ENCODE measurements around the gene PCDHGA1. TPM values are rescaled to one million over a fixed set of nuclear protein-coding genes. Genes with fewer than 3 reads are reported as not detected.

Gene PCDHGA1
- total RNA-seq, 1 experiment from 2014 or later = 2.2 TPM

DNA sequence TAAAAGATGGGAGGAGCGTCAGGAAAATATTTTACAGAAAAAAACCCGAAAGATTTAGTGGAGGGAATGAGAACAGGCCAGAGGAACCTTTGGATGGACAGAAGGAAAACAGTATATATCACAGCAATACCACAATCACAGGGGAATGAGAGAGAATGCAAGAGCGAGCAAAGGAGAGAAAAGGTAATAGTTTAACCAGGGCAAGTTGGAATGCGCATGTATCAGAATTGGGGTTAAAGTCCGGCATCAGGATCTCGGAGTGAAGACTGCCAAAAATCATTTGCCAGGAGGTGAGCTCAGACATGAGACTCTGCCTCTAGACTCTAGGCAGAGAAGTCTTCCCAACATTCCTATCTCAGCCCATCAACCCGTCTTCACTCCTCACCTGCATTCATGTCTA is 195.3 kb downstream of the PCDHGA1 start:
- Histone ChIP-seq H3K27ac (ENCODE audit: low read depth, low read length, poor library complexity, severe bottlenecking) (peak overlapping the region; percentile 93), H3K36me3 (ENCODE audit: insufficient read depth, low read length, poor library complexity, severe bottlenecking) (peaks cover 40% of the 10 kb centered on the region), H3K4me3 (ENCODE audit: low read depth, low read length, poor library complexity, severe bottlenecking) (no peak overlapping the region), H3K27me3 (replicated peaks; ENCODE audit: insufficient read depth, low read depth, low read length, poor library complexity) (no peaks in the 10 kb centered on the region), H3K9me3 (ENCODE audit: low read depth, low read length, poor library complexity, severe bottlenecking) (no peaks in the 10 kb centered on the region), H3K4me1 (ENCODE audit: insufficient read depth, low read length, poor library complexity, severe bottlenecking) (peaks cover 72% of the 10 kb centered on the region)
- intact Hi-C loops (cut with micrococcal nuclease; ENCODE audit: unreplicated experiment) = no loop called here
- TSS peak; percentile 80 for BruUV-seq (replicated peaks)
- CTCF ChIA-PET = interaction anchor here (1.5 to 1.9 kb wide), 2 partner anchors 12 to 31 kb away, joined by 7 to 11 read pairs; no protein-coding TSS in a partner anchor
- POLR2A ChIA-PET (ENCODE audit: low non-redundant PET) = no interaction called here
- TF ChIP-seq EZH2 (IDR thresholded peaks at IDR 0.05; ENCODE audit: borderline replicate concordance, low read depth, low read length, poor library complexity, severe bottlenecking) = no peak
- TF ChIP-seq, protein P1, sequence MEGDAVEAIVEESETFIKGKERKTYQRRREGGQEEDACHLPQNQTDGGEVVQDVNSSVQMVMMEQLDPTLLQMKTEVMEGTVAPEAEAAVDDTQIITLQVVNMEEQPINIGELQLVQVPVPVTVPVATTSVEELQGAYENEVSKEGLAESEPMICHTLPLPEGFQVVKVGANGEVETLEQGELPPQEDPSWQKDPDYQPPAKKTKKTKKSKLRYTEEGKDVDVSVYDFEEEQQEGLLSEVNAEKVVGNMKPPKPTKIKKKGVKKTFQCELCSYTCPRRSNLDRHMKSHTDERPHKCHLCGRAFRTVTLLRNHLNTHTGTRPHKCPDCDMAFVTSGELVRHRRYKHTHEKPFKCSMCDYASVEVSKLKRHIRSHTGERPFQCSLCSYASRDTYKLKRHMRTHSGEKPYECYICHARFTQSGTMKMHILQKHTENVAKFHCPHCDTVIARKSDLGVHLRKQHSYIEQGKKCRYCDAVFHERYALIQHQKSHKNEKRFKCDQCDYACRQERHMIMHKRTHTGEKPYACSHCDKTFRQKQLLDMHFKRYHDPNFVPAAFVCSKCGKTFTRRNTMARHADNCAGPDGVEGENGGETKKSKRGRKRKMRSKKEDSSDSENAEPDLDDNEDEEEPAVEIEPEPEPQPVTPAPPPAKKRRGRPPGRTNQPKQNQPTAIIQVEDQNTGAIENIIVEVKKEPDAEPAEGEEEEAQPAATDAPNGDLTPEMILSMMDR (conservative IDR thresholded peaks at IDR 0.05; ENCODE audit: low read depth, low read length) = no peak
- no peak for DNase-seq (ENCODE audit: low spot score)

DNA sequence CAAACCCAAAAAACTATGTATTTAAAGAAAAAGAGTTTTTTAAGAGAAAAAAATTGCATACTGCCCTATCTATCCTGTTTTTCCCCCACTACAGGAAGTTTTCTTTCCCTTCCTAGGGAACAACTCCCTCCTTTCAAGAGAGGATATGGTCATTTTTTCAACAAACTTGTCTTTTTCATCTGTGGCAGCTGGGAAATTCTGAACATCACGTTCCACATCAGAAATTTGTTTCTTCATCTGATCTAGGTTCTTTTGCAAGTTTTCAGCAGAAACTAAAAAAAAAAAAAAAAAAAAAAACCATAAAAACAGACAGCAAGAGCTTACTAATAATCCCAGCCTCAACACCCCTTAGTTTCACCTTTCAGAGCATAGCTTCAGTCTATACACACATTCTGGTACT is 197.1 kb downstream of the PCDHGA1 start:
- H3K27me3 ChIP-seq (replicated peaks; ENCODE audit: insufficient read depth, low read depth, low read length, poor library complexity) = no peaks in the 10 kb centered on the region
- no TSS peak for BruUV-seq (replicated peaks)
- H3K27ac ChIP-seq (ENCODE audit: low read depth, low read length, poor library complexity, severe bottlenecking) = peak overlapping the region; percentile 93
- no peak for TF ChIP-seq EZH2 (IDR thresholded peaks at IDR 0.05; ENCODE audit: borderline replicate concordance, low read depth, low read length, poor library complexity, severe bottlenecking)
- TF ChIP-seq, protein P1 (conservative IDR thresholded peaks at IDR 0.05; ENCODE audit: low read depth, low read length) = no peak
- DNase-seq (ENCODE audit: low spot score) = no peak
- peaks cover 54% of the 10 kb centered on the region for H3K4me1 ChIP-seq (ENCODE audit: insufficient read depth, low read length, poor library complexity, severe bottlenecking)
- H3K9me3 ChIP-seq (ENCODE audit: low read depth, low read length, poor library complexity, severe bottlenecking) = no peaks in the 10 kb centered on the region
- intact Hi-C loops (cut with micrococcal nuclease; ENCODE audit: unreplicated experiment) = no loop called here
- H3K4me3 ChIP-seq (ENCODE audit: low read depth, low read length, poor library complexity, severe bottlenecking) = no peak overlapping the region
- CTCF ChIA-PET = no interaction called here
- peaks cover 35% of the 10 kb centered on the region for H3K36me3 ChIP-seq (ENCODE audit: insufficient read depth, low read length, poor library complexity, severe bottlenecking)
- POLR2A ChIA-PET (ENCODE audit: low non-redundant PET) = interaction anchor here (0.8 kb wide), 1 partner anchor 33 kb away, joined by 3 read pairs; no protein-coding TSS in a partner anchor

DNA sequence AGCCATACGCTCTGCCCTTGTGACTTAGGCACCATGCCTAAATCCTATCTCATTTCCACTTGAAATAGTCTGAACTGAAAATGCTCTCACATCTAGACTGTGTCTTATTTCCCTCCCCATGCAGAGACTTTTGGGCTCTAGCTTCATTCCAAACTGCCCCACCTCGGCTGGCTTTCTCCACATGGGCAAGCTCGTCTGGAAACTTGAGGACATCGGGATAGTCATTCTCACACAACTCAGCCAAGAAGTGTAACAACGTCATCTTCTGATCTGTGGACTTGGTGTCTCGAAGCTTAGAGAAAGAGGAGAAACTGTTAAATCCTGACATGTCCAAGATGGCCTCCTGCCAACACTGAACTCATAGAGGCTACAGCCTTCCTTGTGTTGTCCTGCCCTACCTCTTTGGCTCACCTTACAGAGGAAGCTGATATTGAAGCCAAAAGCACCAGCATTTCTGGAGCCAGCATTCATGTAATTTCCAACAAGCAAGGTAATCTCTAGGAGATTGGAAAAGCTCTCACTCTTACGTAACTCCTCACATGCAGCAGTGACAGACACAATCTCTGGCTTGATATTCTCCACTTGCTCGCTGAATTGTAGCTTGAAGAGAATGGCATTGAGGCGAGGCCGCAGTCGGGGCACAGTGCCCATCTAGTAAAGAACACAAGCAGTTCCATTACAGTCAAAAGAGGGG is 198.1 kb downstream of the PCDHGA1 start:
- H3K27ac ChIP-seq (ENCODE audit: low read depth, low read length, poor library complexity, severe bottlenecking) = peak overlapping the region; percentile 66
- CTCF ChIA-PET = no interaction called here
- TF ChIP-seq EZH2 (IDR thresholded peaks at IDR 0.05; ENCODE audit: borderline replicate concordance, low read depth, low read length, poor library complexity, severe bottlenecking) = no peak
- TF ChIP-seq, protein P1 (conservative IDR thresholded peaks at IDR 0.05; ENCODE audit: low read depth, low read length) = no peak

More for the DNA sequence above, 198.1 kb downstream of the PCDHGA1 start:
- Histone ChIP-seq H3K4me1 (ENCODE audit: insufficient read depth, low read length, poor library complexity, severe bottlenecking) (peaks cover 44% of the 10 kb centered on the region), H3K9me3 (ENCODE audit: low read depth, low read length, poor library complexity, severe bottlenecking) (no peaks in the 10 kb centered on the region), H3K4me3 (ENCODE audit: low read depth, low read length, poor library complexity, severe bottlenecking) (no peak overlapping the region), H3K36me3 (ENCODE audit: insufficient read depth, low read length, poor library complexity, severe bottlenecking) (peaks cover 38% of the 10 kb centered on the region), H3K27me3 (replicated peaks; ENCODE audit: insufficient read depth, low read depth, low read length, poor library complexity) (no peaks in the 10 kb centered on the region)
- BruUV-seq (replicated peaks) = no TSS peak
- intact Hi-C loops (cut with micrococcal nuclease; ENCODE audit: unreplicated experiment) = no loop called here
- DNase-seq (ENCODE audit: low spot score) = no peak
- POLR2A ChIA-PET (ENCODE audit: low non-redundant PET) = no interaction called here

All from A673 (cell line).